ENCODE data around the gene LRRIQ4.

The LRRIQ4 gene

GRCh38 chr3:169846458-169847193, 34.0 kb downstream of the LRRIQ4 start:
- no peaks in the 10 kb centered on the region for H3K27me3 ChIP-seq (replicated peaks; ENCODE audit: control insufficient read depth, insufficient read depth, low read length)
- TF ChIP-seq CTCF (IDR thresholded peaks at IDR 0.05; ENCODE audit: insufficient read depth, low read length, poor library complexity, severe bottlenecking), result no peak
- H3K36me3 ChIP-seq (ENCODE audit: control insufficient read depth, insufficient read depth, low read length), result no peaks in the 10 kb centered on the region
- H3K4me3 ChIP-seq (replicated peaks; ENCODE audit: low read depth, low read length), result no peak overlapping the region; the same call in 1 of the 2 replicates
- DNase-seq (ENCODE audit: extremely low read depth, insufficient read length), result peak; percentile 37

- no peak overlapping the region for H3K4me3 ChIP-seq (replicated peaks; ENCODE audit: low read depth, low read length)
- H3K36me3 ChIP-seq (ENCODE audit: control insufficient read depth, insufficient read depth, low read length), result no peaks in the 10 kb centered on the region
- no peak for TF ChIP-seq CTCF (IDR thresholded peaks at IDR 0.05; ENCODE audit: insufficient read depth, low read length, poor library complexity, severe bottlenecking)
- DNase-seq (ENCODE audit: extremely low read depth, insufficient read length), result no peak
- no peaks in the 10 kb centered on the region for H3K27me3 ChIP-seq (replicated peaks; ENCODE audit: control insufficient read depth, insufficient read depth, low read length)
These were observed 35.2 kb downstream of the LRRIQ4 start for GRCh38 chr3:169847896-169848295.

GRCh38 chr3:169848741-169849140, 36.1 kb downstream of the LRRIQ4 start:
- TF ChIP-seq CTCF (IDR thresholded peaks at IDR 0.05; ENCODE audit: insufficient read depth, low read length, poor library complexity, severe bottlenecking), result no peak
- no peaks in the 10 kb centered on the region for H3K36me3 ChIP-seq (ENCODE audit: control insufficient read depth, insufficient read depth, low read length)
- DNase-seq (ENCODE audit: extremely low read depth, insufficient read length), result no peak
- no peaks in the 10 kb centered on the region for H3K27me3 ChIP-seq (replicated peaks; ENCODE audit: control insufficient read depth, insufficient read depth, low read length)
- no peak overlapping the region for H3K4me3 ChIP-seq (replicated peaks; ENCODE audit: low read depth, low read length)

GRCh38 chr3:169850618-169851017, 37.9 kb downstream of the LRRIQ4 start:
- DNase-seq (ENCODE audit: extremely low read depth, insufficient read length), result no peak
- Histone ChIP-seq H3K27me3 (replicated peaks; ENCODE audit: control insufficient read depth, insufficient read depth, low read length) (no peaks in the 10 kb centered on the region), H3K4me3 (replicated peaks; ENCODE audit: low read depth, low read length) (no peak overlapping the region), H3K36me3 (ENCODE audit: control insufficient read depth, insufficient read depth, low read length) (no peaks in the 10 kb centered on the region)
- TF ChIP-seq CTCF (IDR thresholded peaks at IDR 0.05; ENCODE audit: insufficient read depth, low read length, poor library complexity, severe bottlenecking), result no peak

- no peaks in the 10 kb centered on the region for H3K27me3 ChIP-seq (replicated peaks; ENCODE audit: control insufficient read depth, insufficient read depth, low read length)
- TF ChIP-seq CTCF (IDR thresholded peaks at IDR 0.05; ENCODE audit: insufficient read depth, low read length, poor library complexity, severe bottlenecking), result no peak
- H3K36me3 ChIP-seq (ENCODE audit: control insufficient read depth, insufficient read depth, low read length), result no peaks in the 10 kb centered on the region
- DNase-seq (ENCODE audit: extremely low read depth, insufficient read length), result no peak
- H3K4me3 ChIP-seq (replicated peaks; ENCODE audit: low read depth, low read length), result no peak overlapping the region
These were observed 42.8 kb downstream of the LRRIQ4 start for GRCh38 chr3:169855514-169855913.

- Histone ChIP-seq H3K27me3 (replicated peaks; ENCODE audit: control insufficient read depth, insufficient read depth, low read length) (no peaks in the 10 kb centered on the region), H3K36me3 (ENCODE audit: control insufficient read depth, insufficient read depth, low read length) (no peaks in the 10 kb centered on the region), H3K4me3 (replicated peaks; ENCODE audit: low read depth, low read length) (no peak overlapping the region)
- TF ChIP-seq CTCF (IDR thresholded peaks at IDR 0.05; ENCODE audit: insufficient read depth, low read length, poor library complexity, severe bottlenecking), result no peak
- no peak for DNase-seq (ENCODE audit: extremely low read depth, insufficient read length)
These were observed 45.1 kb downstream of the LRRIQ4 start for GRCh38 chr3:169857811-169858210.
